ENCODE measurements around the gene ZCCHC3.

ZCCHC3 gene

GRCh38 chr20:286508-286907 is 10.9 kb upstream of the ZCCHC3 start:
- DNase-seq, result no peak

GRCh38 chr20:288956-289692 is 8.2 kb upstream of the ZCCHC3 start:
- no peak for DNase-seq

- DNase-seq, result no peak
Measured at GRCh38 chr20:289693-290083, 7.7 kb upstream of the ZCCHC3 start.

GRCh38 chr20:290084-290831 is 7.1 kb upstream of the ZCCHC3 start, which contains the start of gene C20orf96:
Gene C20orf96 (minus strand): TSS chr20:290750. CDS start chr20:290610, 140 bp downstream.
- peak; percentile 87 for DNase-seq

- no peak for DNase-seq
Measured at GRCh38 chr20:294602-295001, 2.8 kb upstream of the ZCCHC3 start.

- DNase-seq, result no peak
Measured at GRCh38 chr20:295804-296203, 1.6 kb upstream of the ZCCHC3 start.

- DNase-seq, result peak; percentile 43
Measured at GRCh38 chr20:297925-298775, 780 bp downstream of the ZCCHC3 start.

GRCh38 chr20:298776-299391 is 1.5 kb downstream of the ZCCHC3 start:
- no peak for DNase-seq

GRCh38 chr20:300345-300990 is 3.1 kb downstream of the ZCCHC3 start:
- no peak for DNase-seq

GRCh38 chr20:301886-302848 is 4.8 kb downstream of the ZCCHC3 start:
- no peak for DNase-seq

- no peak for DNase-seq
Measured at GRCh38 chr20:305745-306144, 8.4 kb downstream of the ZCCHC3 start.

GRCh38 chr20:308427-309038 is 11.2 kb downstream of the ZCCHC3 start:
- no peak for DNase-seq

GRCh38 chr20:309306-309840 is 12.0 kb downstream of the ZCCHC3 start:
- DNase-seq, result no peak

- peak; percentile 84 for DNase-seq
Measured at GRCh38 chr20:309841-310644, 12.7 kb downstream of the ZCCHC3 start.

- no peak for DNase-seq
Measured at GRCh38 chr20:310645-311044, 13.3 kb downstream of the ZCCHC3 start.

- DNase-seq, result no peak
Measured at GRCh38 chr20:311609-312008, 14.2 kb downstream of the ZCCHC3 start.

GRCh38 chr20:312067-312466 is 14.7 kb downstream of the ZCCHC3 start:
- no peak for DNase-seq

- DNase-seq, result no peak
Measured at GRCh38 chr20:312866-313265, 15.5 kb downstream of the ZCCHC3 start.

GRCh38 chr20:313402-313801 is 16.0 kb downstream of the ZCCHC3 start:
- no peak for DNase-seq

- no peak for DNase-seq
Measured at GRCh38 chr20:313948-314347, 16.6 kb downstream of the ZCCHC3 start.
